ENCODE data around the gene ZNF331.
A peak's percentile ranks its signal among the peaks of the same experiment; 100 is the strongest.

The ZNF331 gene

GRCh38 chr19:53518716-53519115, 19.2 kb upstream of the ZNF331 start:
- TF ChIP-seq, protein P1, sequence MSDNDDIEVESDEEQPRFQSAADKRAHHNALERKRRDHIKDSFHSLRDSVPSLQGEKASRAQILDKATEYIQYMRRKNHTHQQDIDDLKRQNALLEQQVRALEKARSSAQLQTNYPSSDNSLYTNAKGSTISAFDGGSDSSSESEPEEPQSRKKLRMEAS (IDR thresholded peaks at IDR 0.05), result no peak
- no peak for TF ChIP-seq EGR1 (IDR thresholded peaks at IDR 0.05)
- TF ChIP-seq RAD21 (IDR thresholded peaks at IDR 0.05; ENCODE audit: low read depth), result no peak
- TF ChIP-seq CEBPB (IDR thresholded peaks at IDR 0.05), result no peak
- TF ChIP-seq, protein P2, sequence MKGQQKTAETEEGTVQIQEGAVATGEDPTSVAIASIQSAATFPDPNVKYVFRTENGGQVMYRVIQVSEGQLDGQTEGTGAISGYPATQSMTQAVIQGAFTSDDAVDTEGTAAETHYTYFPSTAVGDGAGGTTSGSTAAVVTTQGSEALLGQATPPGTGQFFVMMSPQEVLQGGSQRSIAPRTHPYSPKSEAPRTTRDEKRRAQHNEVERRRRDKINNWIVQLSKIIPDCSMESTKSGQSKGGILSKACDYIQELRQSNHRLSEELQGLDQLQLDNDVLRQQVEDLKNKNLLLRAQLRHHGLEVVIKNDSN (IDR thresholded peaks at IDR 0.05), result no peak
- no peak for TF ChIP-seq TAF1 (IDR thresholded peaks at IDR 0.05; ENCODE audit: low read depth)
- no peak for TF ChIP-seq TEAD4 (IDR thresholded peaks at IDR 0.05)
- no peak for TF ChIP-seq YY1 (IDR thresholded peaks at IDR 0.05; ENCODE audit: low read depth)
- TF ChIP-seq CREB1 (IDR thresholded peaks at IDR 0.05; ENCODE audit: low read depth), result no peak
- TF ChIP-seq EP300 (IDR thresholded peaks at IDR 0.05; ENCODE audit: borderline replicate concordance), result no peak
- TF ChIP-seq, protein P3, sequence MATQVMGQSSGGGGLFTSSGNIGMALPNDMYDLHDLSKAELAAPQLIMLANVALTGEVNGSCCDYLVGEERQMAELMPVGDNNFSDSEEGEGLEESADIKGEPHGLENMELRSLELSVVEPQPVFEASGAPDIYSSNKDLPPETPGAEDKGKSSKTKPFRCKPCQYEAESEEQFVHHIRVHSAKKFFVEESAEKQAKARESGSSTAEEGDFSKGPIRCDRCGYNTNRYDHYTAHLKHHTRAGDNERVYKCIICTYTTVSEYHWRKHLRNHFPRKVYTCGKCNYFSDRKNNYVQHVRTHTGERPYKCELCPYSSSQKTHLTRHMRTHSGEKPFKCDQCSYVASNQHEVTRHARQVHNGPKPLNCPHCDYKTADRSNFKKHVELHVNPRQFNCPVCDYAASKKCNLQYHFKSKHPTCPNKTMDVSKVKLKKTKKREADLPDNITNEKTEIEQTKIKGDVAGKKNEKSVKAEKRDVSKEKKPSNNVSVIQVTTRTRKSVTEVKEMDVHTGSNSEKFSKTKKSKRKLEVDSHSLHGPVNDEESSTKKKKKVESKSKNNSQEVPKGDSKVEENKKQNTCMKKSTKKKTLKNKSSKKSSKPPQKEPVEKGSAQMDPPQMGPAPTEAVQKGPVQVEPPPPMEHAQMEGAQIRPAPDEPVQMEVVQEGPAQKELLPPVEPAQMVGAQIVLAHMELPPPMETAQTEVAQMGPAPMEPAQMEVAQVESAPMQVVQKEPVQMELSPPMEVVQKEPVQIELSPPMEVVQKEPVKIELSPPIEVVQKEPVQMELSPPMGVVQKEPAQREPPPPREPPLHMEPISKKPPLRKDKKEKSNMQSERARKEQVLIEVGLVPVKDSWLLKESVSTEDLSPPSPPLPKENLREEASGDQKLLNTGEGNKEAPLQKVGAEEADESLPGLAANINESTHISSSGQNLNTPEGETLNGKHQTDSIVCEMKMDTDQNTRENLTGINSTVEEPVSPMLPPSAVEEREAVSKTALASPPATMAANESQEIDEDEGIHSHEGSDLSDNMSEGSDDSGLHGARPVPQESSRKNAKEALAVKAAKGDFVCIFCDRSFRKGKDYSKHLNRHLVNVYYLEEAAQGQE (IDR thresholded peaks at IDR 0.05; ENCODE audit: low read depth), result no peak
- TF ChIP-seq FOXM1 (IDR thresholded peaks at IDR 0.05; ENCODE audit: borderline replicate concordance, low read depth), result no peak
- no peak for TF ChIP-seq ZBTB7A (IDR thresholded peaks at IDR 0.05; ENCODE audit: low read depth)
- TF ChIP-seq TCF12 (IDR thresholded peaks at IDR 0.05; ENCODE audit: low read depth), result no peak
- no peak for TF ChIP-seq NFIC (IDR thresholded peaks at IDR 0.05)

- no peak for TF ChIP-seq TAF1 (IDR thresholded peaks at IDR 0.05; ENCODE audit: low read depth)
- no peak for TF ChIP-seq CREB1 (IDR thresholded peaks at IDR 0.05; ENCODE audit: low read depth)
- no peak for TF ChIP-seq ZBTB7A (IDR thresholded peaks at IDR 0.05; ENCODE audit: low read depth)
- no peak for TF ChIP-seq TCF12 (IDR thresholded peaks at IDR 0.05; ENCODE audit: low read depth)
- TF ChIP-seq FOXM1 (IDR thresholded peaks at IDR 0.05; ENCODE audit: borderline replicate concordance, low read depth), result no peak
- TF ChIP-seq, protein P2 (IDR thresholded peaks at IDR 0.05), result no peak
- no peak for TF ChIP-seq CEBPB (IDR thresholded peaks at IDR 0.05)
- TF ChIP-seq, protein P1 (IDR thresholded peaks at IDR 0.05), result no peak
- no peak for TF ChIP-seq EP300 (IDR thresholded peaks at IDR 0.05; ENCODE audit: borderline replicate concordance)
- no peak for TF ChIP-seq YY1 (IDR thresholded peaks at IDR 0.05; ENCODE audit: low read depth)
Observed at GRCh38 chr19:53519446-53519845, 18.5 kb upstream of the ZNF331 start.

DNA sequence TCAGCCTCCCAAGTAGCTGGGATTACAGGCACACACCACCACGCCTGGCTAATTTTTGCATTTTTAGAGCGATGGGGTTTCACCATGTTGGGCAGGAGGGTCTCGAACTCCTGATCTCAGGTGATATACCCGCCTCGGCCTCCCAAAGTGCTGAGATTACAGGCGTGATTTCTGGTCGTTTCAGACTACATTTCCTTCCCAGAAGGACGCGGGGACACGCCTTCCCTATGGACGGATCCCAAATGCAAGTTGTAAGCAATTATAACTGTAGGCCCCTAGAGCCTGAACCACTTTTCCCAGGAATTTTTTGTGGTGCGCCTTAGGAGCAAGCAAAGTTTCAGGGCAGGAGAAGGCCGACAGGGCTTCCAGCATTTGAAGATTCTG, 17.8 kb upstream of the ZNF331 start:
- TF ChIP-seq TAF1 (IDR thresholded peaks at IDR 0.05; ENCODE audit: low read depth) (no peak), RAD21 (IDR thresholded peaks at IDR 0.05; ENCODE audit: low read depth) (no peak), TCF12 (IDR thresholded peaks at IDR 0.05; ENCODE audit: low read depth) (no peak), TEAD4 (IDR thresholded peaks at IDR 0.05) (no peak), NFIC (IDR thresholded peaks at IDR 0.05) (no peak), EP300 (IDR thresholded peaks at IDR 0.05; ENCODE audit: borderline replicate concordance) (no peak), YY1 (IDR thresholded peaks at IDR 0.05; ENCODE audit: low read depth) (no peak), ZBTB7A (IDR thresholded peaks at IDR 0.05; ENCODE audit: low read depth) (no peak), CEBPB (IDR thresholded peaks at IDR 0.05) (no peak), FOXM1 (IDR thresholded peaks at IDR 0.05; ENCODE audit: borderline replicate concordance, low read depth) (no peak)
- TF ChIP-seq, protein P3 (IDR thresholded peaks at IDR 0.05; ENCODE audit: low read depth), result no peak
- TF ChIP-seq, protein P2 (IDR thresholded peaks at IDR 0.05), result no peak

GRCh38 chr19:53520547-53521372, 17.2 kb upstream of the ZNF331 start:
- TF ChIP-seq TCF12 (IDR thresholded peaks at IDR 0.05; ENCODE audit: low read depth) (peak; percentile 56), EP300 (IDR thresholded peaks at IDR 0.05; ENCODE audit: borderline replicate concordance) (no peak), YY1 (IDR thresholded peaks at IDR 0.05; ENCODE audit: low read depth) (peak; percentile 82), RAD21 (IDR thresholded peaks at IDR 0.05; ENCODE audit: low read depth) (no peak), EGR1 (IDR thresholded peaks at IDR 0.05) (no peak), CEBPB (IDR thresholded peaks at IDR 0.05) (no peak), FOXM1 (IDR thresholded peaks at IDR 0.05; ENCODE audit: borderline replicate concordance, low read depth) (0 out of 2 replicates have a peak, but pooled peaks have one; percentile 32), NFIC (IDR thresholded peaks at IDR 0.05) (peak; percentile 76), TEAD4 (IDR thresholded peaks at IDR 0.05) (no peak), CREB1 (IDR thresholded peaks at IDR 0.05; ENCODE audit: low read depth) (peak; percentile 66; the same call in 1 of the 2 replicates), ZBTB7A (IDR thresholded peaks at IDR 0.05; ENCODE audit: low read depth) (0 out of 2 replicates have a peak, but pooled peaks have one; percentile 33), TAF1 (IDR thresholded peaks at IDR 0.05; ENCODE audit: low read depth) (peak; percentile 42; the same call in 1 of the 2 replicates)
- TF ChIP-seq, protein P1 (IDR thresholded peaks at IDR 0.05), result peak; percentile 73
- TF ChIP-seq, protein P3 (IDR thresholded peaks at IDR 0.05; ENCODE audit: low read depth), result no peak
- TF ChIP-seq, protein P2 (IDR thresholded peaks at IDR 0.05), result peak; percentile 56; the same call in 1 of the 2 replicates
